DOHH2 (cell line): ENCODE data around the gene MLST8.

Source experiments
- H3F3A ChIP-seq: fragments of 200-600 bp; sonication (generic), shearing (Covaris generic); 2 replicates; pipeline ENCODE4 v1.6.0; 2016; ENCODE audit warnings: antibody characterized with exemption, mild to moderate bottlenecking; ENCODE audit not compliant: control insufficient read depth, insufficient read depth
- H3K27ac ChIP-seq: fragments of 200-600 bp; sonication (generic); 2 replicates; pipeline ENCODE4 v1.5.1; 2014; ENCODE audit warnings: low read depth, mild to moderate bottlenecking, low read length, moderate library complexity
- H3K27me3 ChIP-seq: fragments of 200-600 bp; sonication (generic); 2 replicates; pipeline ENCODE4 v1.6.1; 2014; ENCODE audit warnings: mild to moderate bottlenecking, low read length, mixed read lengths; ENCODE audit not compliant: control insufficient read depth
- H3K36me3 ChIP-seq: fragments of 200-600 bp; sonication (generic); 2 replicates; pipeline ENCODE4 v1.6.1; 2014; ENCODE audit warnings: mild to moderate bottlenecking, low read length, moderate library complexity, mixed read lengths; ENCODE audit not compliant: control insufficient read depth
- H3K4me1 ChIP-seq: fragments of 200-600 bp; sonication (generic); 2 replicates; pipeline ENCODE4 v1.6.1; 2014; ENCODE audit warnings: mild to moderate bottlenecking, low read length, mixed read lengths; ENCODE audit not compliant: control insufficient read depth
- H3K4me2 ChIP-seq: fragments of 200-600 bp; sonication (generic); 2 replicates; pipeline ENCODE4 v1.6.0; 2014; ENCODE audit warnings: mild to moderate bottlenecking, low read length, moderate library complexity
- H3K4me3 ChIP-seq: fragments of 200-600 bp; sonication (generic); 2 replicates; pipeline ENCODE4 v1.5.1; 2014; ENCODE audit warnings: mild to moderate bottlenecking, low read length, mixed read lengths
- H3K79me2 ChIP-seq: fragments of 200-600 bp; sonication (generic); 2 replicates; pipeline ENCODE4 v1.6.1; 2014; ENCODE audit warnings: mild to moderate bottlenecking, low read length, mixed read lengths; ENCODE audit not compliant: control insufficient read depth
- H3K9me2 ChIP-seq: fragments of 200-600 bp; sonication (generic); replicated peaks from 2 replicates; pipeline ENCODE4 v1.6.1; 2014; ENCODE audit warnings: mild to moderate bottlenecking, low read length, mixed read lengths; ENCODE audit not compliant: control insufficient read depth
- H3K9me3 ChIP-seq: fragments of 200-600 bp; sonication (generic); 2 replicates; pipeline ENCODE4 v1.6.1; 2014; ENCODE audit warnings: antibody characterized with exemption, low read length, mixed read lengths; ENCODE audit not compliant: control insufficient read depth, insufficient read depth
- H4K20me1 ChIP-seq: fragments of 200-600 bp; sonication (generic); 2 replicates; pipeline ENCODE4 v1.6.0; 2014; ENCODE audit warnings: low read depth, mild to moderate bottlenecking, antibody characterized with exemption, low read length, moderate library complexity; ENCODE audit not compliant: control insufficient read depth, insufficient read depth
- CTCF ChIP-seq: fragments of 200-600 bp; sonication (generic); IDR thresholded peaks from one replicate; pipeline ENCODE4 v1.5.1; 2014; ENCODE audit warnings: antibody characterized with exemption, mild to moderate bottlenecking, low read depth, low read length; ENCODE audit not compliant: poor library complexity, severe bottlenecking
- EZH2phosphoT487 ChIP-seq: fragments of 200-600 bp; sonication (generic); IDR thresholded peaks from 2 replicates; pipeline ENCODE4 v1.6.1; 2017; ENCODE audit warnings: borderline replicate concordance, mild to moderate bottlenecking, antibody characterized with exemption, low read length, moderate library complexity, mixed read lengths

The MLST8 gene

DNA sequence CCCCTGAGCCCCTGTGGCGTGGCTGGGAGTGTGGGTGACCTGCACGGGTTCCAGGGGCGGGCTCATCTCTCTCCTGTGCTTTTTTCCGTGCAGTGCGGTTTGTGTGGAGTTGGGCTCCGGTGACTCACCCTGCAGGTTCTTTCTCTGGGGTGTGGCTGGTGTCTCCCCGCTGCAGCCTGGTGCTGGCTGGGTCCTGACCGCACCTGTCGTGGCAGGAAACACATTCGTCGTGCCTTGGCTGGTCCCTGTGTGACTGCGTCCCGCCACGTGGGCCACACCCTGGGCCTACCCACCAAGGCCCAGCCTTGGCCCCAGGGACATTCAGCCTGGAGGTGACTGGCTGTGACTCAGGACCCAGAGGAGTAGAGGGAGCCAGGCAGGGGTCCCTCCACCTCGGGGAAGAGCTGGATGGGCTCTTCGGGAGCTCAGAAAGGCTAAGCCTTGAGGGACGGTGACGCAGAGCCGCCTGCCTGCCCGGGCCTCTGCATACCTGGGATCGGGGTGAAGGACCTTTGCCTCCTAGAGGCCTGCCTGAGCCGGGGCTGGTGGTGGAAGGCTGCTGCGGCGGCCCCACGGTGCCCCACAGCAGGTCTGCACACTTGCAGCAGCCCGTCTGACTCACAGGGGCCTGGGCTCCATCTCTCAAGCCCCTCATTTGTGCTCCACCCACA, 41.9 kb upstream of the MLST8 start:
- no peak overlapping the region for H3K27ac ChIP-seq
- TF ChIP-seq CTCF (no peak), EZH2phosphoT487 (no peak)
- no peaks in the 10 kb centered on the region for H4K20me1 ChIP-seq
- H3K9me2 ChIP-seq: no peaks in the 10 kb centered on the region
- no peaks in the 10 kb centered on the region for H3K27me3 ChIP-seq
- no peak overlapping the region for H3K4me2 ChIP-seq
- H3K4me3 ChIP-seq: no peak overlapping the region
- peaks cover 8% of the 10 kb centered on the region for H3F3A ChIP-seq
- H3K4me1 ChIP-seq: peaks cover 27% of the 10 kb centered on the region
- peaks cover 65% of the 10 kb centered on the region for H3K36me3 ChIP-seq
- peaks cover 17% of the 10 kb centered on the region; the same call in 1 of the 2 replicates for H3K9me3 ChIP-seq
- H3K79me2 ChIP-seq: peaks cover 72% of the 10 kb centered on the region

DNA sequence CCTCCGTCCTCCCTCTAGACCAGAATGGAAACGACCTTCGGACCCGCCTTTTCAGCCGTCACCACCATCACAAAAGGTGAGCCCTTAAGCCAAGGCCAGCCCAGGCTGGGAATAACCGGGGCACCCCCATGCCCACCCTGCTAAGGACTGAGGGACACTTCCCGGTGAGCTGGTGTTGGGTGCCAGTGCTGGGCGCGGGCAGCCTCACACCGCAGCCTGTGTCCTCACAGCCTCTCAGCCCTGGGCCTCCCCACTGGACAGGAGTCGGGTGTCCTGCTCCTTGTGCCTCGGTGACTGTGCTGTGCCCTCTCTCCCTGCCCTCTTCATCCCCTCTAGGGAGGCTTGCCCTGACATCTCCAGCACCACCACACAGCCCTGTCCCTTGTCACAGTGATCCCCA, 39.4 kb upstream of the MLST8 start:
- peaks cover 47% of the 10 kb centered on the region for H3K79me2 ChIP-seq
- H3K9me2 ChIP-seq: no peaks in the 10 kb centered on the region
- H3K27me3 ChIP-seq: no peaks in the 10 kb centered on the region
- H3K36me3 ChIP-seq: peaks cover 69% of the 10 kb centered on the region
- H3K9me3 ChIP-seq: peaks cover 17% of the 10 kb centered on the region; the same call in 1 of the 2 replicates
- H3F3A ChIP-seq: peaks cover 8% of the 10 kb centered on the region
- H3K27ac ChIP-seq: no peak overlapping the region
- no peak overlapping the region for H3K4me2 ChIP-seq
- TF ChIP-seq CTCF: no peak
- no peak for TF ChIP-seq EZH2phosphoT487
- no peak overlapping the region for H3K4me3 ChIP-seq
- no peaks in the 10 kb centered on the region for H4K20me1 ChIP-seq
- peaks cover 3% of the 10 kb centered on the region for H3K4me1 ChIP-seq

DNA sequence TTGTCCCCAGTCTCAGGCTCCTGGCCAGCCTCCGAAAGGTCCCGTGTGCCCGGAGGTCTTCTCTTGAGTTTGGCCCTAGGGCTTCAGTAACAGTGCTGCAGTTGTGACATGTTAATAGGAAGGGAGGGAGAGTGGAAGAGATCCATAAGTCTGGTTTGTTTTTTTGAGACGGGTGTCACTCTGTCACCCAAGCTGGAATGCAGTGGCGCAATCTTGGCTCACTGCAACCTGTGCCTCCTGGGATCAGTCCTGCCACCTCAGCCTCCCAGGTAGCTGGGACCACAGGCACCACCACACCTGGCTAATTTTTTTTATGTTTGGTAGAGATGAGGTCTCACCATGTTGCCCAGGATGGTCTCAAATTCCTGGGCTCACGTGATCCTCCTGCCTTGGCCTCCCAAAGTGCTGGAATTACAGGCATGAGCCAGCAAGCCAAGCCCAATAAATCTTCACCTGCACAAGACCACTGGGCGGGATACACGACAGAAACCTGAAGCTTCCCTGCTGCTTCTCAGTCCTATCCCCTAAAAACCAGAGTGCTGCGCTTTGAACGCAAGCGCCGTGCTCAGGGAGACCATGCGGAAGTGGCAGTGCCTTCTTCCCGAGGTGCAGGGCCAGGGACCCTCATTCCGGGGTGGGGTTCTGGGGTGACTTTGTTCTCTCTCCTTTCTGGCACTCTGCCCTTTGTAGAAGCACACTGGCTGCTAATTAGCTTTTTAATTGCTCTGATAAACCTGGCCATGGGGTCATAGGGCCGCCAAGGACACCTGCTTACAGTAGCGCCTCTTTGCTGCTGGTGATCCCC, 38.8 kb upstream of the MLST8 start:
- Histone ChIP-seq H3K4me1 (no peaks in the 10 kb centered on the region), H3K4me2 (no peak overlapping the region), H3K4me3 (no peak overlapping the region), H3K27me3 (no peaks in the 10 kb centered on the region), H3F3A (peaks cover 8% of the 10 kb centered on the region), H3K9me2 (no peaks in the 10 kb centered on the region), H3K27ac (no peak overlapping the region), H3K36me3 (peaks cover 66% of the 10 kb centered on the region), H3K79me2 (peaks cover 41% of the 10 kb centered on the region), H3K9me3 (peaks cover 17% of the 10 kb centered on the region; the same call in 1 of the 2 replicates), H4K20me1 (no peaks in the 10 kb centered on the region)
- no peak for TF ChIP-seq EZH2phosphoT487
- no peak for TF ChIP-seq CTCF
